ENCODE data around the gene ZC3HAV1L.
"Not testable (repeated sequence)": the region's sequence is repeated elsewhere in the genome, so short reads cannot be mapped to it uniquely, and the experiment has no call there.

Gene ZC3HAV1L

GRCh38 chr7:139054101-139054500 is 18.3 kb upstream of the ZC3HAV1L start:
- DNase-seq (ENCODE audit: low read depth in 3 of 3), result no peak

- DNase-seq (ENCODE audit: low read depth in 3 of 3), result no peak
These were observed 15.8 kb upstream of the ZC3HAV1L start for GRCh38 chr7:139051655-139052054.

DNA sequence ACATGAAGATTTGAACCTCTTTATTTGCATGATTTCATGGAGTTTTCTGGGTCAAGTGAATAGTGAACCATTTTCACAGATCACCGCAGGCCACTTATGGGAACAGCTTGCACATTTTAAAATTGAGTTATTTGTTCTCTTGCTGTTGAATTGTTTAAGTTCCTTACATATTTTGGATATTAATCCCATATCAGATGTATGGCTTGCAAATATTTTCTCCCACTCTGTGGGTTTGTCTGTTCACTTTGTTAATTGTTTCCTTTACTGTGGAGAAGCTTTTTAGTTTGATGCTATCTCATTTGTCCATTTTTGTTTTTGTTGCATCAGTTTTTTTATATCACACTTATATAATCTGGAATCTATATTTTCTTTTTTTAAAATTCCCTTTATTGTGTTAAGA is 14.1 kb upstream of the ZC3HAV1L start:
- no peak for DNase-seq (ENCODE audit: low read depth in 3 of 3)

GRCh38 chr7:139049111-139049510 is 13.3 kb upstream of the ZC3HAV1L start:
- no peak for DNase-seq (ENCODE audit: low read depth in 3 of 3)

- DNase-seq (ENCODE audit: low read depth in 3 of 3), result no peak
These were observed 12.1 kb upstream of the ZC3HAV1L start for GRCh38 chr7:139047970-139048369.

DNA sequence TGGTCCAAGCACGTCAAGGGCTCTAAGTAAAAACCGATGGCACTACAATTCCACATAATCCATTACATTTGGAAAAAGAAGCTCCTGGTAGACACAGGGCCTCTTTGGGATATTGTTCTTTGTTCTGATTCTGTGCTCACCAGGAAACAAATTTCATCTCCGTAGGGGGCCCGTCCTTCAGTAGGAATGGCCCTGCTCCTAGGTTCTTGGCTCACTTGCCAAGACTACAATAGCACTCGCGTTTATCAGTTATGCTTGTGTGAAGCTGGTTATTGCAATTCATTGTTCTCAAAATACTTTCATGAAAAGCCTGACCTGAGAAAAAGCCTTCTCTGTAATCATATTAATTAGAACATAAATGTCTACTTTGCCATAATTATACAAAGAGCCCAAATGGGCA is 10.3 kb upstream of the ZC3HAV1L start:
- DNase-seq (ENCODE audit: low read depth in 3 of 3), result no peak

DNA sequence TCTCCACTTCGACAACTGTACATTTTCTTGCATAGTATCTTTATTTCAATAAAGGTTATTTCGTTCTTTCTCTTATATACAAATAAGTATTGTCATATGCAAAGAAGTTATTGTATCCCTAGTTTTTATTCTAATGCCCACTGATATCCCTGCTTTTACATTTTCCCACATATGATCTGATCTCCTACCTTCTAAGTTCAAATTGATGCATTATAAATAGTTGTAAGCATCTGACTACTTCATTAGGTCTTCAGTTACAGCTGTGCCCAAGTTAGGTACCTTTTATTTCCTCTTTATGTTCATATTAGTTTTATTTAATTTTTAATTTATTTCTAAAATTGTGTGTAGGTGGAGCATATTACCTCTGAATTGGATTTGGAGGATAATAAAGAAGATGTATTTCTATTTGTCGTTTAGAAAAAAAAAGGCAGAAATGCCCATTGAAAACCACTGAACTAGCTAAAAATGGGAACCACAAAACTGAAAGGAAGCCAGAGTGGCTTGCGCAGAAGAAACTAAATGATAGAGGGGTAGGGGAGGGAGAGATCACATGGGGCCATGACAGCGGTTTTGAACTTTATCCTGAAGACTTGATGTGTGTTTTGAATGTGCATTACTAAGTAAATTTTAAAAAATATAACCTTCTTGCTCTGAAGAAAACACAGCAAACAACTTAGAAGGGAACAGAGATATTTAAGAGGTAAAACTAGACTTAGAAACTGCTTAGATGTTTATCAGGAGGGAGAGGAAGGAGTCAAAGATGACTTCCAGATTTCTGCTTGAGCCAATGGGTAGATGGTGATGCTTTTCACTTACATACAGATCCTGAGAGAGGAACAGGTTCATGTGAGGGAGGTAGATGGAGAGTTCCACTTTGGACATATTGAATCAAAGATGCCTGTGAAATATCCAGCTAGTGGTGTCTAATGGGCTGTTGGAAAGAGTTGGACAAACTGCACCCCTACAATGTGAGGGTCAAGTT is 9.3 kb upstream of the ZC3HAV1L start:
- DNase-seq (ENCODE audit: low read depth in 3 of 3), result no peak

- DNase-seq (ENCODE audit: low read depth in 3 of 3), result peak; percentile 35 to 52 (median 41)
These were observed 8.3 kb upstream of the ZC3HAV1L start for GRCh38 chr7:139043823-139044812.

- no peak for DNase-seq (ENCODE audit: low read depth in 3 of 3)
These were observed 5.7 kb upstream of the ZC3HAV1L start for GRCh38 chr7:139041378-139042085.

GRCh38 chr7:139038691-139039090 is 2.8 kb upstream of the ZC3HAV1L start:
- no peak for DNase-seq (ENCODE audit: low read depth in 3 of 3)

GRCh38 chr7:139036901-139037300 is 1.1 kb upstream of the ZC3HAV1L start:
- DNase-seq (ENCODE audit: low read depth in 3 of 3), result no peak

- peak; percentile 8 to 19 (median 18) for DNase-seq (ENCODE audit: low read depth in 3 of 3)
These were observed 822 bp downstream of the ZC3HAV1L start for GRCh38 chr7:139034855-139035585.

- DNase-seq (ENCODE audit: low read depth in 3 of 3), result no peak
These were observed 1.5 kb downstream of the ZC3HAV1L start for GRCh38 chr7:139034336-139034735.

DNA sequence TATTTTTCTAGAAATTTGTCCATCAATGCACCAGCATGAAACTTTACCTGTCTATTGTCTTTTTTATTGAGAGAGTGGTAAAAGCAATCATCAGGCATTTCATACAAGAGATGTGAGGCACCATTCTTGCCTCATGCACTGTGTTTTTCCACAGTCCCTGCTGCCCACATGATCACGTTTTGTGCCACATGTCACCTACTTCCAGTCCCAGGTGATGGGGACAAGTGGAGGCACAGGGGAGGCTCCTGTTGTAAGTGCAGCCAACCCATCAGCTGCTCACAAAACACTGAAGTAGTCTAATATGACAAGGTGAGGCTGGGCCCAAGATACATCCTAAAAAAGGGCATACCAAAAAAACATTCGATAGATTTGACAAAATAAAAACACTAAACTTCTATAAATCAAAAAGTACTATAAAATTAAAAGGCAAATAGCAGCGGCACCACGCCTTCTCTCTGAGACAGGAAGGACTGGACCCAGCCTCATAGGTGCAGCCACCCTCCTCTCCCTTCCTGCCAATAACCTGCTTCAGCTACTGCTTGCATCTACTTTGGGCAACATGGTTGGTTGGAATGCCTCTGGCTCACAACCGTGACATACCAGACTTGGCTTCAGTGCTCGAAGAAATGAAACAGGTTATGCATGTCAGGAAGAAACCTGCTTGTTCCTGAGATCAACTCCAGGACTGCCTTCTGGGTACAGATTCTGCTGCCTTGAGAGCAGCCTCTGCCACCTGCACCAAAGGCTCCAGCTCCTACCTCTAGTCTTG is 2.3 kb downstream of the ZC3HAV1L start:
- no peak for DNase-seq (ENCODE audit: low read depth in 3 of 3)

- no peak for DNase-seq (ENCODE audit: low read depth in 3 of 3)
These were observed 3.4 kb downstream of the ZC3HAV1L start for GRCh38 chr7:139032473-139032872.

DNA sequence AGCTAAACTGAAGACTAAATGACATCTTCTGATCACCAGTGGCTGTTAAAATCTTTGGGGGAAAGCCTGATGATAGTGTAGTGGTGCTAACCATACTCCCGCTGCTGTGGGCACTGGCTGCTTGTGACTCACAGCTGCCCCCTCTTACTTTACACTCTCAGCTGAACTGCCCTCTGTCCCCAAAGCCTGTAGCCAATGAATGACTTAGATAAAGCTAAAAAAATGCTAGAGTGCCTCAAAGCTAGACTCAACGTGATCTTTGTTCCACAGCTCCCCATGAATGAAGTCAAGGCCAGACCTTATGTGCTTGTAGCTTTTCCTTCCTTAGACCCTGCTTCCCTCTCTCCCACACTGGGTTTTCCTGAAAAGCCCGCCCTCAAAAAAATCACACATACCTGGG is 6.5 kb downstream of the ZC3HAV1L start:
- DNase-seq (ENCODE audit: low read depth in 3 of 3), result no peak

DNA sequence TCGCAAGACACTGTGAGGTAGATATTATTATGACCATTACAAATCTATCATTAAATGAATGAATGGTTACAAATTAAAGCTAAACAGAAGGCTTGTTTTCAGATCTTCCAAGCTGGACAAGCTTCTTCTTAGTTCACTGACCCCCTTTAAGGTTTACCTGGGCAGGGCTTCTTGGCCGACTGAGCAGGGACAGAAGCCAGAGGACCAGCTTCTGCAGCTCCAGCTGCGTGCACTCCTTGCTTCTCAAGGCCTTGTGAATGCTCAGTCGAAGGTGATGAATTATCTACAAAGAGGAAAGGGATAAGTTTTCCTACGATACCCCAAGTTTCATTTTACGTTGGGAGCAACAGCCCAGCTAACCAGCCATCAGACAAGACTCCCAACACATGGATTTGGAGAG is 9.3 kb downstream of the ZC3HAV1L start:
- no peak for DNase-seq (ENCODE audit: low read depth in 3 of 3)

GRCh38 chr7:139025861-139026260 is 10.0 kb downstream of the ZC3HAV1L start:
- DNase-seq (ENCODE audit: low read depth in 3 of 3), result not testable (repeated sequence)

- no peak for DNase-seq (ENCODE audit: low read depth in 3 of 3)
These were observed 12.8 kb downstream of the ZC3HAV1L start for GRCh38 chr7:139023076-139023475.

DNA sequence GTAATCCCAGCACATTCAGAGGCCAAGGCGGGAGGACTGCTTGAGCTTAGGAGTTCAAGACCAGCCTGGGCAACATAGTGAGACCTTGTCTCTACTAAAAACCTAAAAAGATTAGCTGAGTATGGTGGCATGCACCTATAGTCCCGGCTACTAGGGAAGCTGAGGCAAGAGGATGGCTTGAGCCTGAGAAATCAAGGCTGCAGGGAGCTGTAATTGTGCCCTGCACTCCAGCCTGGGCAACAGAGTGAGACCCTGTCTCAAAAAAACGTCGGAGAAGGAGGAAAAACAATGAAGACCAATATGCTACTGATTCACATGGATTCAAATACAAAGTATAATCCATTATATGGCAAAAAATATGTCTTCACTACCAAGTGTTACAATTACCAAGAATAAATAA is 13.6 kb downstream of the ZC3HAV1L start:
- DNase-seq (ENCODE audit: low read depth in 3 of 3), result no peak

All from stimulated activated CD4-positive, alpha-beta T cell treated with anti-CD3 and anti-CD28 coated beads, TNF-alpha, amount 100 ng/mL, for 4 hours (primary cell).